Eye (tissue), 1 donor: ENCODE data around the gene EVI5.
"Not testable (repeated sequence)": the region's sequence is repeated elsewhere in the genome, so short reads cannot be mapped to it uniquely, and the experiment has no call there.

Source experiments
- DNase-seq: peaks from one replicate; pipeline ENCODE4 v3.0.0-alpha.2; 2015

EVI5 gene

DNA sequence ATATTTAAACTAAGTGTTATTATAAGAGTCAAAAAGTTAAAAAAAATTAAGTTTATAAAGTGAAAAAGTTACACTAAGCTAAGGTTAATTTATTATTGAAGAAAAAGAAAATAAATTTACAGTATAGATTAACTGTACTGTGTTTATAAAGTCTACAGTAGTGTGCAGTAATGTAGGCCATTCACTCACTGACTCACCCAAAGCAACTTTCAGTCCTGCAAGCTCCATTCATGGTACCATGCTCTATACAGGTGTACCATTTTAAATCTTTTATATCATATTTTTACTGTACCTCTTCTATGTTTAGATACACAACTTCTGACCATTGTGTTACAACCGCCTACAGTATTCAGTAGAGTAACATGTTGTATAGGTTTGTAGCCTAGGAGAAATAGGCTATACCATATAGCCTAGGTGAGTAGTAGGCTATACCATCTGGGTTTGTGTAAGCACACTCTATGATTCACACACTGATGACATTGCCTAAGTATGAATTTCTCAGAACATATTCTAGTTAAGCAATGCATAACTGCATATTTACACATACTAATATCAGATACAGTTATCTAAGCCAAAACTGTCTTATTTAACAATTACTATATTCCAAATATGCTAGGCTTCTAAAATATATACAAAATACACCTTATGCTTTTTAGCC, 217.6 kb downstream of the EVI5 start:
- DNase-seq: no peak

DNA sequence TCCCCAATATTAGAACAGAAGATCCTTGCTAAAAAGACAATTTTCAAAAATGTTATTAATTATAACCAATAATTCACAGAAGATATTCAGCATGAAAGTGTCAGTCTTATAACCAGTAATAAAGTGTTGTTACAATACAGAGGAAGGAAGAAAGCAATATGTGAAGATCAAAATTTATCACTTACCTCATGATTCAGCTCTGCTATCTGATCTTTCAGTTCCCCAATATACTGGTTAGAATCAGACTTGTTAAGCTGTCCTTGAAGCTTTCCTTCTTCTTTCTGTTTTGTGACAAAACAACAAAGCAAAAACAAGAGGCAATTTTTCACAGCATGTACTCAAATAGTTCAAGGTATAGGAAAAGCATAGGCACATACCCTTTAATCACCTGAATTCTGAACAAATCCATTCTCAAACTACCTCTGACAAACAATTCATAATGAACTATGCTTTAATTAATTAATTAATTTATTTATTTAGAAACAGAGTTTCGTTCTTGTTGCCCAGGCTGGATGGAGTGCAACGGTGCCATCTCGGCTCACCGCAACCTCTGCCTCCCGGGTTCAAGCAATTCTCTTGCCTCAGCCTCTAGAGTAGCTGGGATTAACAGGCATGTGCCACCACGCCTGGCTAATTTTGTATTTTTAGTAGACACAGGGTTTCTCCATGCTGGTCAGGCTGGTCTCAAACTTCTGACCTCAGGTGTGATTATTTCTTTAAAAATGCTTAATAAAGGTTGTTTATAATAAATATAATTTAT, 221.3 kb downstream of the EVI5 start:
- DNase-seq: no peak

DNA sequence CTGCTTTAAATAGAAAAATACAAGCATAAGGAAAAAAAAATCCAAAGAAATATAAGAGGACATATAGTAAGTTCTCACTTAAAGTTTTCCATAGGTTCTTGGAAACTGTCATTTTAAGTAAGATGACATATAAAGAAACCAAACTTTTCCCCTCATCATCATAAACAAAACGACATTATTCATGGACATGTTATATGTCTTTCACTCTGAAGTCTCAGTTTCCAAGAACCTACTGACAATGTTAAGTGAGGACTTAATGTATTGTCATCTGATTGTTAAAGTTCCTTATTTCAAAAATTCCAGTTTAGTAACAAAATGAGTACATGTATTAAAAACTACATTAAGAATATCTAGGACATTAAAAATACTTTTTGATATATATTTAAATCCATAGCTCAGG, 228.6 kb downstream of the EVI5 start:
- DNase-seq: no peak

DNA sequence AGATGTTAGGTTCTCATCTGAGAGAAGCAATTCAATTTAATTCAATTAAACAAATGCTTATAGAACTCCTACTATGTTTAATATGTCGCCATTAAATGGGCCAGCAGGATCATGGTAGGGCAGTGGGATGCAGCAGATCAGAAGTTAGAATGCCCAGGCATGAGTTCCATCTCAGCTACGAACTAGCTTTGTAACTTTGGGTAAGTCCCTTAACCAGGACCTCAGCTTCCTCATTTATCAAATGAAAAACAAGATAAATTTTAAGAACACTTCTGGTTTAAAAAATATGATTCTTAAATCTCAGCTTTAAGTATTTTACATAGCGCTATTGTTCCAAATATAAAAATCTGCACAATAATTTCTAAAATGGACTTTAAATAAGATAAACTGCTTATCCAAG, 230.7 kb downstream of the EVI5 start:
- no peak for DNase-seq

DNA sequence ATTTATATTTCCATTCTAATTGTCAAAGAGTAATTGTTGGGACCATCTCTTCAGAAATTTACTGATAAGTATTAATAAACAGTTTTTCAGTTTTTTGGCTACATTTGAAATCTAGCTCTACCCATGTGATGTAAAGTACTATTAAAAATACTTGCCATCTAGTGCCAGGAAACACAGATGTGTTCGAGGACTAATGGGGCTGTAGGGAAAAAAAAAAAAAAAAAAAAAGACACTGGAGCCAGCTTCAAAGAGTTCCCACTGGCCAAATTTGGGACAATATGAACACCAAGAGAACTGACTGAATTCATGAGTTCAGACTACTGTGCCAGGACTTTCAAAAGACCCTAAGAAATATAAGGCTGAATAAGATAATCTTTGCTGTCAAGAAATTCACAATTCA, 233.0 kb downstream of the EVI5 start:
- DNase-seq: no peak

DNA sequence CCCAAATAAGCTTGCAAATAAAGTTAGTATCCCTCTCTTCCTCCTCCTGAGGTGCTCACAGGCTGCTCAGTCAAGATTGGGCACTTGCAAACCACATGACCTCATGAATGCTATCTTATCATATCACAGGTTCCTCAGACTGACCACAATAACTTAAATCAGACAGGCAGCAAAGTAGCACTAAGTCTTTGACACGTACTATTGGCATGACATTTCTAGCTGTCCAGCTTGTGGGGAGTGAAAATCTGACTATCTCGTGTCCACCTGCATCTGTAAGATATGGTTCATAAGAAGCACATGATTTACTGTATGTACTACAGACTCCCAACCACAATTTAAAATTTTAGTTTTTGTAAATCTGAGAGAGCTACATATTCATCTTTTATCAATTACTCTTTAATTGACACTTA, 240.1 kb downstream of the EVI5 start:
- no peak for DNase-seq

DNA sequence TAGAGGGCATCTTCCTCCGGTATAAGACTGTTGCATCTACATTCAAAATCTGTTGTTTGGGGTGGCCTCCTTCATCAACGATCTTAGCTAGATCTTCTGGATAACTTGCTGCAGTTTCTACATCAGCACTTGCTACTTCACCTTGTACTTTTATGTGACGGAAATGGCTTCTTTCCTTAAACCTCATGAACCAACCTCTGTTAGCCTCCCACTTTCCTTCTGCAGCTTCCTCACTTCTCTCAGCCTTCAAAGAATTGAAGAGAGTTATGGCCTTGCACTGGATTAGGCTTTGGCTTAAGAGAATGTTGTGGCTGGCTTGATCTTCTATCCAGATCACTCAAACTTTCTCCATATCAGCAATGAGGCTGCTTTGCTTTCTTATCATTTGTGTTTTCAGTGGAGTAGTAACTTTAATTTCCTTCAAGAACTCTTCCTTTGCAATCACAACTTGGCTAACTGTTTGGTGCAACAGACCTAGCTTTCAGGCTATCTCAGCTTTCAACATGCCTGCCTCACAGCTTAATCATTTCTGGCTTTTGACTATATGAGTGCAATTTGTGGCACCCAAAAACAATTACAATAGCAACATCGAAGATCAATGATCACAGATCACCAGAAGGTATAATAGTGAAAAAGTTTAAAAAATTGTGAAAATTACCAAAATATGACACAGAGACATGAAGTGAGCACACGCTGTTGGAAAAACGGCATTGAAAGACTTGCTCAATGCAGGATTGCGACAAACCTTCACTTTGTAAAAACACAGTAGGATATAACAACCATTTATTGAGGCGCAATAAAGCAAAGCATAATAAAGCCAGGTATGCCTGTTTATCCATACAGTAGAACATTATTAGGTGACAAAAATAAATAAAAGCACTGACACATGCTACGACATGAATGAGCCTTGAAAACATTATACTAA, 241.5 kb downstream of the EVI5 start:
- DNase-seq: no peak

DNA sequence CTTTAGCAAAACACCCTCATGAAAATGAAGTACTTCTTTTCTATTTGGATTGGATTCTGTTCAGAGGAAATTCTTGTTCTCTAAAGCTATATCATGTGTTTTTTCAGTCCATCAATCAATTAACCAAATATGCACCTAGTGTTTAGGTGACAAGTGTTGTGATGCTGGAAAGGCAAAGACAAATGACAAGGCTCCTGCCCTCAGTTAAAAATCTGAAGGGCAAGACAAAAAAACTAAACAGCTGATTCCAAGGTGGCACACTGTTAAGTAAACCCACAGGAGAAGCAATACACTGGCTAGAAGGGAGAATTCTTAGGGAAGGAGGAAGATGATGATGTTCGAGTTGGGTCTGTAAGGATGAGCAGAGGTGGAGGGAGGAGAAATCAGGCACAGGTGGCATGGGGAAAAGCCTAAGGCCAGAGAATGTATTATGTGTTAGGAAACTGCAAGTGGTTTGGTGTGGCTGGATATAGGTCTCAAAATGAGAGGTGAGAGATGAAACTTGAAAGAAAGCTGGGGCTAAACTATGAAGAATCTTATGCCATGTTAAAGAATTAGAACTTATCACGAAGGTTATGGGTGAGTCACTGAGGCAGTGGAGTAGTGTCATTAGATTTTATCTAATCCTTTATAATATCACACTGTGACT, 246.4 kb downstream of the EVI5 start:
- no peak for DNase-seq

DNA sequence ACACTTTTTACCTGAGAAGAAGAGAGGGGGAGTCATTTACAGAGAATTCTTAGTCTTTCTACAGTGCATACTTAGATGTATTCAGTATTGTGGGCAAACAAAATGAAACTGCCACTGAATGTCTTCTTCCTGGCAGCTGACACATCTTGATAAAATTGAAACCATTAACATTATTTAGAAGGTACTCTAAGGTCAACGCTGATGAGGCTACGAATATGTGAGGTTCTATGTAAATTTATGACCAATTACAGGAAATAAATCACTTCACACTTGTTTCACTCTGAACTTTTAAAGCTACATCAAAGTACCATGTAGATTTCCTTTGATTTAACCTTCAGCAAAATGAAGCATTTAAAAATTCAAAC, 246.9 kb downstream of the EVI5 start:
- no peak for DNase-seq

DNA sequence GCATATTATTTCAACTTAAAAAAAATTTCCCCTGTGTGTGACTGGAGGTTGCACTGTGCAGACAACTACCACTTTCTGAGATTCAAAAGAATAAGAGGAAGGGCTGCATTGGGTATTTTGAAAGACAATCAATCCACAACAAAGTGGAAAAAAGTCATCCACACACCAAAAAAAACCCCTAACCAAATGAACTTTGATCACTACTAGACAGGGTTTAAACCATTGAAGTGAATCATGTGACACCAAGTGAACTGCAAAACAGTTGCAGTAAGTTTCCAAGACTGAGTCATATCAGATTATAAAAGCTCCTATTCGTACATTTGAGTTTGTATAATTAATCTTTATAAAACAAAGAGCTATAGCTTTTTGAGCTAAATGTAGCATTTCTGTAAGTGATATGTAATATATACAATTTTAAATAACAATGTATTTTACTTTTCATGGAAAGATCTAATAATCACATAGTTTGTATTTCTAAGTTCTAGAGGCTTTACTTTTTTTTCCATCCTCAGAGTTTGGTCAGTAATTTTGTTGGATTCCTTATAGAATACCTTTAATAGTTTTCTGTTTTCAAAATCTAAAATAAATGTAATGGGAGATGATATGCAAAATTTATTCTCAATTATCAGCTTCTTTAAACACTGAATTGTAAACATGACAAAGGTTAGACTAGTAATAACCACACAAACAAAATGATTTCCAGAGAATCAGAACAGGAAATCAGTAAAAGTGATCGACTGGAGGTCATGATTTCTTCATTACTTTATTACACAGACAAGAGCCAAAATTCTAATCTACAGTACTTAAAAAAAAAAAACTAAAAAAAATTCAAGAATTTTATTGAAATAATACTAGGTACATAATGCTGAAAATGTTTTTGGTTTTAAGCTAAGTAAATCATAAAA, 247.7 kb downstream of the EVI5 start:
- no peak for DNase-seq

DNA sequence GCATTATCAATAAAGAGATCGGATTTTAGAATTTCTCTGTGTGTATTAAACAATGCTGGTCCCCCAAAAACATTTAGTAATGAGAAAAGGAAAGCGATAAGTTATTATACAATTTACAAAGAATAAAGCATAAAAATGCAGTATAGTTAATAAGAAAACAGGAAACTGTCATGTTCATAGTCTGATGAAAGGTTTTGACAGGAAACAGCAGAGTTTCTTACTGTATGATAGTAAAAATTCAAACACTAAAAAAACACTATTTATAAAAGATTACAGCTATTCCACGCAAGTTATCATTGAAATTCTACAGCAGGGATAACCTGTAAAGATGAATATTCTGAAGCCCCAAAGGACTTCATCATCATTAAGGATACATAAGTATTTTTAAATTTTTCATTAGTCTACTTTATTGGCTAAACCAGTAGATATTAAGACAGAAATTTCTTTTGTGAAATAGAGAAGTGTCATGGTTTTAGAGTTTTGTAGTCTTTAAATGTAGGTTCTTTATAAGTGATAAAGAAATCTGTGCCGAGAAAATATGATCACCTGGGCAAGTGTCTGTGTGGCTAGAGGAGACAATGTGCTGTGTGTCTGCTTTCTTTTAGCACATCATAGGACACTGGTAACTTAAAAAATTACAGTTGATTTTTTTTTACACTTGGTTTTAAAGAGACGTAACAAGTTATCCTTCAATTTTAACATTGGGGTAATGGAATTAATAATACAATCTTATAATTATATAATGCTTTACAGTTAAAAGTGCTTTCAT, 248.5 kb downstream of the EVI5 start:
- DNase-seq: no peak

DNA sequence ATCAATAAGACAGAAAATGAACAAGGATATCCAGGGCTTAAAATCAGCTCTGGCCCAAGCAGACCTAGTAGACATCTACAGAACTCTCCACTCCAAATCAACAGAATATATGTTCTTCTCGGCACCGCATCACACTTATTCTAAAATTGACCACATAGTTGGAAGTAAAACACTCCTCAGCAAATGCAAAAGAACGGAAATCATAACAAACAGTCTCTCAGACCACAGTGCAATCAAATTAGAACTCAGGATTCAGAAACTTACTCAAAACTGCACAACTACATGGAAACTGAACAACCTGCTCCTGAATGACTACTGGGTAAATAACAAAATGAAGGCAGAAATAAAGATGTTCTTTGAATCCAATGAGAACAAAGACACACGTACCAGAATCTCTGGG, 252.5 kb downstream of the EVI5 start:
- not testable (repeated sequence) for DNase-seq

DNA sequence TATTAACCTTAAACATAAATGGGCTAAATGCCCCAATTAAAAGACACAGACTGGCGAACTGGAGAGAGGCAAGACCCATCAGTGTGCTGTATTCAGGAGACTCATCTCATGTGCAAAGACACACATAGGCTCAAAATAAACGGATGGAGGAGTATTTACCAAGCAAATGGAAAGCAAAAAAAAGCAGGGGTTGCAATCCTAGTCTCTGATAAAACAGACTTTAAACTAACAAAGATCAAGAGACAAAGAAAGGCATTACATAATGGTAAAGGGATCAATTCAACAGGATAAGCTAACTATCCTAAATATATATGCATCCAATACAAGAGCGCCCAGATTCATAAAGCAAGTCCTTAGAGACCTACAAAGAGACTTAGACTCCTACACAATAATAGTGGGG, 253.0 kb downstream of the EVI5 start:
- not testable (repeated sequence) for DNase-seq

DNA sequence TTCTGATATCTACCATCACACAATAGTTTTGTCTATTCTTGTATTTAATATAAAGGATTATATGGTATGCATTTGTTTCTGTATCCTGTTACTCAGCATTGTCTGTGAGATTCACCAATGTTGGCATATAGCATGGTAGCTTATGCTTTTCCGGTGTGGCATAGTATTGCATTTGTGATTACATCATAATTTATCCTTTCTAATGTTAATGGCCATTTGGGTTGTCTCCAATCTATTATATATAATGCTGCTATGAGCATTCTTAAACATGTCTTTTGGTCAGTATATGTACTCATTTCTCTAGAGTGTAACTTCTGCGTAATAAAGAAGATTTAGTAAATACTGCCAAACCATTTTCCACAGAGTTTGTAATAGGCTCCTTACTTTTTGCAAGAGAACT, 257.2 kb downstream of the EVI5 start:
- no peak for DNase-seq

DNA sequence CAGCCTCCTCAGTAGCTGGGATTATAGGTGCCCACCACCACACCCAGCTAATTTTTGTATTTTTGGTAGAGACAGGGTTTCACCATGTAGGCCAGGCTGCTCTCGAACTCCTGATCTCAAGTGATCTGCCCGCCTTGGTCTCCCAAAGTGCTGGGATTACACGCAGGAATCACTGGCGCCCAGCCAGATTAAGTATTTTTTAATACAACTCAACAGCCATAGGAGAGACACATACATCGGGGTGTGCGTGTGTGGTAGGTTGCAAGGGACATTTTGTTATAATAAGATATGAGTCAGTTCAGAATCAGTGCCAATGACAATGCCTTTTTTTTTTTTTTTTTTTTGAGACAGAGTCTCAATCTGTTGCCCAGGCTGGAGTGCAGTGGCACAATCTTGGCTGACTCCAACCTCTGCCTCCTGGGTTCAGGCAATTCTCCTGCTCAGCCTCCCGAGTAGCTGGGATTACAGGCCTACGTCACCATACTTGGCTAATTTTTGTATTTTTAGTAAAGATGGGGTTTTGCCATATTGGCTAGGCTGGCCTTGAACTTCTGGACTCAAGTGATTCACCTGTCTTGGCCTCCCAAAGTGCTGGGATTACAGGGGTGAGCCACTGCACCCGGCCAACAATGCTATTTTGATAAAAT, 259.8 kb downstream of the EVI5 start:
- DNase-seq: not testable (repeated sequence)

DNA sequence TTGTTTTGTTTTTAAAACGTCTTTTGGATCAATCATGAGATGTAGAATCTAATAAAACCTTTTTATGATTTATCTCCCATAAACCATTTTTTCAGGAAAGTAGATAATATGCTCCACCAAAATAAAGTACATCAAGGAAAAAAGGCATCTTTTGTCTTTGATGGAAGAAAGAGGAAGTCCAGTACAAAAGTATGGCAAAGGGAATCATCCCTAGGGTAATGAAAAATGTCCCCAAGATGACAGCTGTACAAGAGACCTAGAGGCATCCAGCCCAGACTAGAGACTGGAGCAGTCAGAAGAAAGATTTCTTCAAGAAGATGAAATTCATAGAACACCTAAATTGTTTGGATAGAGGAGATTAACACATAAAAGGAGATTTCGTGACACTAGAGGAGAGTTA, 265.9 kb downstream of the EVI5 start:
- DNase-seq: no peak

DNA sequence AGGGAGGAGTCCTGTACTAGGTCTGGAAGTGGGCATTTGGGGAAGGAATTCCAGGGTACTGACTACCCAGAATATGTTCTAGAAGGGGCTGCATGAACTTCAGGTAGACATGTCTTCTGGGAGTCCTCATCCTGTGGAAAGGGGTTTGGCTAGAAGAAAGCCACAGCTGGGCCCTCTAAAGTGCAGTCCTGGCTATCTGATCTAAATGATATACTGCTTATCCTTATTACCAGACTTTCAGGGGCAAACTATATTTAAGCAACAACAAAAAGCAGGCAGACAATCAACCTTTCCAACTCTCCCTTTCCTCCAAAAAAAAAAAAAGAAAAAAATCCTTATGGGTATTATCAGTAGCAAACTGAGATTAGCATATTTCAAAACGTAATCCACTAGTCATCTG, 268.3 kb downstream of the EVI5 start:
- no peak for DNase-seq

DNA sequence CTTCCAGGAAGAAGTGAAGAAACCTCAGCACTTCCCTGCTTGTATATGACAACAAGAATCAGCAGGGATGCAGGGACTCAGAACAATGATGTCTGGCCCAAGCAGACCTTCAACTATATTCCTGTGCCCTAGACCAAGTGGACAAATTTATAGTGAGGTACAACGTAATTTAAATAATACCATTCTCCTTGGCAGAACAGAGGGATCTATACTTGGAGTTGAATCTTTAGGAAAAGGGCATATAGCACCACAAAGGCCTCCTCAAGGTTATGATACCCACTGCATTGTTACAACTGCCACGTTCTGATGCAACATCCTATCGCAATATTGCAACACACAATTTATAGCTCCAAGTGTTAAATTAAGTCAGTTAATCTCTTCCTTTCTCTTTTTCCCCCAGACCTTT, 269.1 kb downstream of the EVI5 start:
- no peak for DNase-seq

DNA sequence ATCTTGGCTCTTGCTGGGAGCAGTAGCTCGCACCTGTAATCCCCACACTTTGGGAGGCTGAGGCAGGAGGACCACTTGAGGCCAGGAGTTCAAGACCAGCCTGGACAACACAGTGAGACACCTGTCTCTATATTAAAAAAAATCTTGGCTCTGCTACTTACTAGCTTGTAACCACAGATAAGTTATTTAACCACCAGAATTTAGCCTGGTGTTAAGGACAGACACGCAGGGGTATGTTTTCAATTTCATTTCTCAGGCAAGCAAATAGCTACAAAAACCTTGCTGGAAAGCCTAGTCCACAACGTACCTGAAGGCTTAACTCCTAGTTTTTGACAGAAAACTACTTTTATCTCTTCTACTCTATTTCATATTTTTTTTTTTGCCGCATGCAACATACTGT, 273.4 kb downstream of the EVI5 start:
- DNase-seq: no peak

DNA sequence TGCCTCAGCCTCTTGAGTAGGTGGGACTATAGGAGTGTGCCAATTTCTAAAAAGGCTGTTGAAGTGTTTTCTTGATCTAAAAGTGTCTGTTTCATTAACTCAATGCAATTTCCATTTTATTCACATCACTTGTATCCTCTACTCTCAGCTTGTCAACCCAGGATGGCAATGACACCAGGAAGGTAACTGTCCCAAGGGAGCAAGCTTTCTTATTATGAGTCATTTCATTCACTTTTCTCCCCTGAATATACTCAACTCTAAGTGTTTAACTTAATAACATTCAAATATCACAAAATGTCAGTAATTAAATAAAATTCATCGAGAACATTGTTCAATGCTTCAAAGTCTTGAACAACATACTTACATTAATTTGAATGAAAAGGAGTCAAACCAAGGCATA, 275.3 kb downstream of the EVI5 start:
- no peak for DNase-seq
